Sigmoid colon (tissue), 7 donors: Measurements from ENCODE around the gene NDUFB11. TPM values are rescaled to one million over a fixed set of nuclear protein-coding genes. Genes with fewer than 3 reads are reported as not detected.

Source experiments
- DNase-seq: peaks from one replicate; pipeline ENCODE4 v3.0.0-alpha.2; 2019
- H3K27ac ChIP-seq, 4 donors: fragments of 200-600 bp; sonication (generic); one replicate each; pipeline ENCODE4 v1.5.1; 2016 to 2019; ENCODE audit warnings: mild to moderate bottlenecking in 1 of 4
- H3K27me3 ChIP-seq, 3 donors: fragments of 200-600 bp; sonication (generic); one replicate each; pipeline ENCODE4 v1.5.1; 2019; ENCODE audit warnings: mild to moderate bottlenecking in 1 of 3
- H3K36me3 ChIP-seq, 4 donors: fragments of 200-600 bp; sonication (generic); one replicate each; pipeline ENCODE4 v1.5.1; 2016 to 2019
- H3K4me1 ChIP-seq, 4 donors: fragments of 200-600 bp; sonication (generic); one replicate each; pipeline ENCODE4 v1.5.1; 2017 to 2019
- H3K4me3 ChIP-seq, 4 donors: fragments of 200-600 bp; sonication (generic); one replicate each; pipeline ENCODE4 v1.5.1; 2017 to 2019; ENCODE audit warnings: mild to moderate bottlenecking in 2 of 4, moderate library complexity in 1 of 4
- H3K9me3 ChIP-seq, 4 donors: fragments of 200-600 bp in 3 of 4; sonication (generic) in 3 of 4; one replicate each; pipeline versions ENCODE4 v1.5.1 to v1.6.1; 2013 to 2019
- EP300 ChIP-seq, 4 donors: sonication (generic); formaldehyde crosslinking; IDR thresholded peaks; one replicate each; pipeline ENCODE4 v1.6.1; 2017; ENCODE audit warnings: antibody characterized with exemption in 4 of 4
- POLR2A ChIP-seq, 2 donors: fragments of 450-650 bp; IDR thresholded peaks; one replicate each; pipeline ENCODE4 v1.6.1; 2016; ENCODE audit warnings: antibody characterized with exemption in 2 of 2, mild to moderate bottlenecking in 2 of 2, moderate library complexity in 2 of 2
- POLR2AphosphoS5 ChIP-seq, 4 donors: sonication (generic); formaldehyde crosslinking; IDR thresholded peaks; one replicate each; pipeline ENCODE4 v1.6.1; 2017; ENCODE audit warnings: antibody characterized with exemption in 4 of 4
- WGBS, 2 donors: extraction: QIAGEN DNeasy Blood & Tissue Kit; methylation state at CpG; one replicate each; pipeline ENCODE4 v1.1.7; 2013; 5-methylcytosine and 5-hydroxymethylcytosine counted together
- intact Hi-C: fragments of 100-400 bp; cut with DNase I; formaldehyde crosslinking; loops from one replicate; pipeline ENCODE4 v1.15.1; 2023
- polyA plus RNA-seq, 3 donors: library from polyadenylated mRNA; stranded (reverse); fragments of 200-250 nt; gene quantifications; one replicate each; pipeline ENCODE4 v1.2.3, GENCODE V29; 2013
- total RNA-seq, 4 donors: library from RNA; depleted of rRNA; stranded (reverse); fragments of >200 nt; gene quantifications; one replicate each; pipeline ENCODE4 v1.1.0, GENCODE V29; 2016
- TF ChIP-seq, protein P1 (sequence below), 4 experiments: fragments of 450-650 bp in 3 of 4; fragments of 200-600 bp in 1 of 4; IDR thresholded peaks; one replicate each; pipeline ENCODE4 v1.5.1; 2016 to 2019; ENCODE audit warnings: antibody characterized with exemption in 4 of 4, mild to moderate bottlenecking in 3 of 4, moderate library complexity in 2 of 4
- donor health status: healthy with polysubstance abuse.
- donor health status: Bipolar disorder and iron deficiency.
- donor health status: healthy.

Gene NDUFB11
- total and polyA plus RNA-seq, 7 donors: 64.3 to 124 (median 91.8) TPM

DNA sequence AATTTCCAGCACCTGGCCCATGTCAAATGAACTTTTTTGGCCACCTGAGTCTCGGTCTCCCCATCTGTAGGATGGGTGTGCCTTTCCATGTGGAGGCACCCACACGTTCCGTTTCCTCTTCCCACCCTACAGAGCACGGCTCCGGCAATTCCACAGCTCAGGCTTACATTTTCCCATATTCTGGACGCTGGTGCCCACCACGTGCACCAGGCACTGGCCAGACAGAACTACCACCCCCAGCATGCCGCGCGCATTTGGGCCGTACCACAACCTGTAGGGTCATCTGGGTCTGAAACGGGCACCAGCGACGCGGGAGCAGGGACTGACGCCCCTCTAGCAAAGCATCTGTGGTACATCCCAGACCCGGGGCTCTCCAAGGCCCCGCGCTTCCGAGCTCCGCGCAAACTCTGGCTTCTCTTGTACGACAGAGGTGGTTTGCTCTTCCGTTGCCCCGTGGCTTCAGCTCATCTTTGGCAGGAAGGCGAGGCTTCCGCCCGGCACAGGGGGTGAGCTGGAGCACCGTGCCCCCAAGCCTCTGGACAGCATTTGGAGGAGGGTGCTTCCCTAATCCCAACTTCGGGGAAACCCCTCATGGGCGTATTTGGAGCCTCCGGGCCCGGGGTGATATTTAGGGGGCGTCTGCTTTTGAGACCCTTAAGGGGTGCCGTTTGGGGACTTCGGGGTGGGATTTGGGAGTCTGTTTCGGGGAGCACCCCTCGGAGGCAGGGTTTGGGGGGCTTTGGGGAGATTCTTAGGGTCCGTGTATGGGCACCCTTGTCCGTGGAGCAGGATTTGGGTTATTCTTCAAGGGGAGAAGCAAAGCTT lies 46.2 kb upstream of the NDUFB11 start:
- peaks cover 0 to 26% (median 18%) of the 10 kb centered on the region in 4 donors for H3K4me1 ChIP-seq
- peak; percentile 54 to 78 (median 72) for TF ChIP-seq POLR2AphosphoS5 (IDR thresholded peaks at IDR 0.05)
- TF ChIP-seq, protein P1, sequence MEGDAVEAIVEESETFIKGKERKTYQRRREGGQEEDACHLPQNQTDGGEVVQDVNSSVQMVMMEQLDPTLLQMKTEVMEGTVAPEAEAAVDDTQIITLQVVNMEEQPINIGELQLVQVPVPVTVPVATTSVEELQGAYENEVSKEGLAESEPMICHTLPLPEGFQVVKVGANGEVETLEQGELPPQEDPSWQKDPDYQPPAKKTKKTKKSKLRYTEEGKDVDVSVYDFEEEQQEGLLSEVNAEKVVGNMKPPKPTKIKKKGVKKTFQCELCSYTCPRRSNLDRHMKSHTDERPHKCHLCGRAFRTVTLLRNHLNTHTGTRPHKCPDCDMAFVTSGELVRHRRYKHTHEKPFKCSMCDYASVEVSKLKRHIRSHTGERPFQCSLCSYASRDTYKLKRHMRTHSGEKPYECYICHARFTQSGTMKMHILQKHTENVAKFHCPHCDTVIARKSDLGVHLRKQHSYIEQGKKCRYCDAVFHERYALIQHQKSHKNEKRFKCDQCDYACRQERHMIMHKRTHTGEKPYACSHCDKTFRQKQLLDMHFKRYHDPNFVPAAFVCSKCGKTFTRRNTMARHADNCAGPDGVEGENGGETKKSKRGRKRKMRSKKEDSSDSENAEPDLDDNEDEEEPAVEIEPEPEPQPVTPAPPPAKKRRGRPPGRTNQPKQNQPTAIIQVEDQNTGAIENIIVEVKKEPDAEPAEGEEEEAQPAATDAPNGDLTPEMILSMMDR (IDR thresholded peaks at IDR 0.05): no peak
- no peak for TF ChIP-seq EP300 (IDR thresholded peaks at IDR 0.05)
- H3K36me3 ChIP-seq: peaks cover 0 to 16% (median 3%) of the 10 kb centered on the region in 4 donors
- H3K4me3 ChIP-seq: peak overlapping the region; percentile 36 to 55 (median 50)
- 3% methylated on average over 40 of the region's 40 CpGs for WGBS, 2 donors
- DNase-seq: peak; percentile 94
- intact Hi-C loops: loop anchor here (5.0 kb wide), 1 partner anchor 172 kb away; no protein-coding TSS in a partner anchor
- H3K27me3 ChIP-seq: no peaks in the 10 kb centered on the region
- peak overlapping the region; percentile 58 to 71 (median 66) for H3K27ac ChIP-seq
- H3K9me3 ChIP-seq: no peaks in the 10 kb centered on the region

DNA sequence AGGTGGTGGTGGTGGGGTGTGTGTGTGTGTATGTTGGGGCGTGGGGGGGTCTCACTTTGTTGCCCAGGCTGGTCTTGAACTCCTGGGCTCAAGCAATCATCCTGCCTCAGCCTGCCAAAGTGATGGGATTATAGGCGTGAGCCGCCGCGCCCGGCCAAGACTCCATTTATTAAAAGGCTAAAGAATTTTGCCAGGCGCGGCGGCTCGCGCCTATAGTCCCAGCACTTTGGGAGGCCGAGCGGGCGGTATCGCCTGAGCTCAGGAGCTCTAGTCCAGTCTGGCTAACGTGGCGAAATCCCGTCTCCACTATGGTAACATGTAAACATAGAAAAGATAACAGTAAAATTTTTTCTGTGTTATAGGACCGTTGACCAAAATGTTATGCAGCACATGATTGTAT lies 45.4 kb upstream of the NDUFB11 start:
- Histone ChIP-seq H3K27ac (no peak overlapping the region), H3K4me1 (peaks cover 0 to 19% (median 11%) of the 10 kb centered on the region in 4 donors), H3K36me3 (peaks cover 0 to 24% (median 5%) of the 10 kb centered on the region in 4 donors), H3K27me3 (no peaks in the 10 kb centered on the region), H3K4me3 (no peak overlapping the region), H3K9me3 (no peaks in the 10 kb centered on the region)
- no peak for DNase-seq
- TF ChIP-seq EP300 (IDR thresholded peaks at IDR 0.05): no peak
- TF ChIP-seq, protein P1 (IDR thresholded peaks at IDR 0.05): no peak
- no peak for TF ChIP-seq POLR2AphosphoS5 (IDR thresholded peaks at IDR 0.05)
- TF ChIP-seq POLR2A (IDR thresholded peaks at IDR 0.05): no peak
- 80 to 84% methylated on average over 19 of the region's 19 CpGs for WGBS, 2 donors
- intact Hi-C loops: loop anchor here (5.0 kb wide), 1 partner anchor 172 kb away; no protein-coding TSS in a partner anchor

DNA sequence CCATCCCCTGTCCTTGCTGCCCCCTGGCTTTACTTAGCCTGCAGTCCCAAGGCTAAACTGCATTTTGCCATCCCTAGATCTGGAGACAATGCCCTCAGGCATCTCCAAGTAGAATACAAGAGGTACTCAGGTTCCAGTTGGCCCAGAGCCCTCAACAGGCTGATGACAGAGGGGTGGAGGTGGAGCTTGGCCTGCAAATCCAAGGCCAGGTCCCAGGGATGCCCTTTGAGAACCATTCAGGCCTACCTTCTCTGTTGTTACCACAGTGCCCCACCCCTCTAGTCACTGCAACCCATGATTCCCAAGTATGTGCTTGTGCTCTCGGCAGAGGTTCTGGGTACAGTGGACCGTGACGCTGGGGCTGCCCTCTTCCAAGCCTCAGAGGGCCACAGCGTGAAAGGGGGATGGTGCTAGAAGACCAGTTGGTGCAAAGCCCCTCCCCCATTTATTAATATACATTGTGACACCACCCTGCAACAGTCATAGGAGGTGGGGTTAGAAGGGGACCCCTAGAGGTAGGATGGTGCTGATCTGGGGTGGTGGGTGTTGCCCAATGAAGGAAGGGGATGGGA lies 42.7 kb upstream of the NDUFB11 start:
- Histone ChIP-seq H3K4me3 (no peak overlapping the region), H3K36me3 (peaks cover 0 to 41% (median 12%) of the 10 kb centered on the region in 4 donors), H3K27me3 (no peaks in the 10 kb centered on the region), H3K27ac (no peak overlapping the region), H3K9me3 (no peaks in the 10 kb centered on the region), H3K4me1 (peaks cover 0 to 13% (median 2%) of the 10 kb centered on the region in 4 donors)
- intact Hi-C loops: no loop called here
- WGBS, 2 donors: 87% methylated on average over 4 of the region's 4 CpGs
- TF ChIP-seq POLR2AphosphoS5 (IDR thresholded peaks at IDR 0.05) (no peak), POLR2A (IDR thresholded peaks at IDR 0.05) (no peak), EP300 (IDR thresholded peaks at IDR 0.05) (no peak)
- TF ChIP-seq, protein P1 (IDR thresholded peaks at IDR 0.05): no peak
- DNase-seq: no peak

DNA sequence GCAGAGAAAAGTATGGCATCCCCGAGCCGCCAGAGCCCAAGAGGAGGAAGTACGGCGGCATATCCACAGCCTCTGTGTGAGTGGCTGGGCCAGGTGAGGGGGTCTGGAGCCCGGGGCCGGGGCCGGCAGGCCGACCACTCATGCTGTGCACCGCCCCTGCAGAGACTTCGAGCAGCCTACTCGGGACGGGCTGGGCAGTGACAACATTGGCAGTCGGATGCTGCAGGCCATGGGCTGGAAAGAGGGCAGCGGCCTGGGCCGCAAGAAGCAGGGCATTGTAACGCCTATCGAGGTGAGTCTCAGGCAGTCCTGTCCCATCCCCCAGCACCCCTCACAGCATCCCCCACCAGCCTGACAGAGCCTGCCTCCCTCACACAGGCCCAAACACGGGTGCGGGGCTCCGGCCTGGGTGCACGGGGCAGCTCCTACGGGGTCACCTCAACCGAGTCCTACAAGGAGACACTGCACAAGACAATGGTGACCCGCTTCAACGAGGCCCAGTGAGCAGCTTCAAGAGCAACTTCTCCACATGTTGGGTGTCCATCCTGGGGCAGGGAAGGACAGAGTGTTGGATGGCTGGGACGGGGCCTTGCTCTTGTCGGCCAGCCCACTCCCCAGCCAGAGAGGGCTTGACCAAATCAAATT lies 41.7 kb upstream of the NDUFB11 start:
- DNase-seq: no peak
- TF ChIP-seq POLR2A (IDR thresholded peaks at IDR 0.05) (no peak), EP300 (IDR thresholded peaks at IDR 0.05) (no peak)
- H3K36me3 ChIP-seq: peaks cover 3 to 50% (median 21%) of the 10 kb centered on the region in 4 donors
- H3K4me3 ChIP-seq: no peak overlapping the region
- H3K27me3 ChIP-seq: no peaks in the 10 kb centered on the region
- intact Hi-C loops: no loop called here
- H3K27ac ChIP-seq: no peak overlapping the region
- H3K4me1 ChIP-seq: peaks cover 0 to 5% (median 2%) of the 10 kb centered on the region in 4 donors
- WGBS, 2 donors: 92 to 96% methylated on average over 27 of the region's 27 CpGs
- H3K9me3 ChIP-seq: no peaks in the 10 kb centered on the region

- Histone ChIP-seq H3K9me3 (no peaks in the 10 kb centered on the region), H3K27me3 (no peaks in the 10 kb centered on the region), H3K27ac (no peak overlapping the region), H3K36me3 (peaks cover 5 to 60% (median 27%) of the 10 kb centered on the region in 4 donors), H3K4me1 (peaks cover 0 to 1% (median under 1%) of the 10 kb centered on the region in 4 donors), H3K4me3 (no peak overlapping the region)
- TF ChIP-seq, protein P1 (IDR thresholded peaks at IDR 0.05): no peak
- TF ChIP-seq EP300 (IDR thresholded peaks at IDR 0.05): no peak
- no peak for TF ChIP-seq POLR2AphosphoS5 (IDR thresholded peaks at IDR 0.05)
- TF ChIP-seq POLR2A (IDR thresholded peaks at IDR 0.05): no peak
- WGBS, 2 donors: 95 to 96% methylated on average over 17 of the region's 17 CpGs
- no peak for DNase-seq
- intact Hi-C loops: no loop called here
These were observed 40.7 kb upstream of the NDUFB11 start for GRCh38 chrX:47185241-47185640.
